Transverse colon (tissue), 4 donors: ENCODE data around the gene SPACDR.

Experiments used
- CTCF ChIP-seq, 5 experiments: fragments of 200-600 bp in 3 of 5; fragments of 450-650 bp in 2 of 5; sonication (generic) in 3 of 5; IDR thresholded peaks; 1 replicate in 2 of 5; 2 replicates in 3 of 5; pipeline ENCODE4 v1.5.1; 2016 to 2017; ENCODE audit warnings: antibody characterized with exemption in 5 of 5, inconsistent platforms in 3 of 5, mild to moderate bottlenecking in 2 of 5, moderate library complexity in 1 of 5
- EP300 ChIP-seq: sonication (generic); formaldehyde crosslinking; IDR thresholded peaks from one replicate; pipeline ENCODE4 v1.6.1; 2017; ENCODE audit warnings: antibody characterized with exemption, low read depth
- POLR2A ChIP-seq: fragments of 450-650 bp; IDR thresholded peaks from one replicate; pipeline ENCODE4 v1.6.1; 2016; ENCODE audit warnings: antibody characterized with exemption, mild to moderate bottlenecking, moderate library complexity
- POLR2AphosphoS5 ChIP-seq, 3 donors: sonication (generic); formaldehyde crosslinking; IDR thresholded peaks; one replicate each; pipeline ENCODE4 v1.6.1; 2016; ENCODE audit warnings: antibody characterized with exemption in 3 of 3

- TF ChIP-seq POLR2AphosphoS5 (IDR thresholded peaks at IDR 0.05) (no peak), CTCF (IDR thresholded peaks at IDR 0.05) (no peak), POLR2A (no peak), EP300 (no peak)
These were observed 20.6 kb upstream of the SPACDR start for GRCh38 chr7:100484673-100485045.
